IgD-negative memory B cell (primary cell): Measurements from ENCODE around the gene SLC35E1. TPM values are rescaled to one million over a fixed set of nuclear protein-coding genes. Genes with fewer than 3 reads are reported as not detected.
"Not testable (repeated sequence)": the region's sequence is repeated elsewhere in the genome, so short reads cannot be mapped to it uniquely, and the experiment has no call there.

Source experiments
- H3K27ac Mint-ChIP-seq, 3 donors: one replicate each; pipeline ENCODE4 v1.8.0; 2020 to 2022; ENCODE audit warnings: mild to moderate bottlenecking in 3 of 3, mixed read lengths in 3 of 3, moderate library complexity in 1 of 3
- H3K27me3 Mint-ChIP-seq: one replicate; pipeline ENCODE4 v1.8.0; 2021; ENCODE audit warnings: mixed read lengths
- H3K36me3 Mint-ChIP-seq: one replicate; pipeline ENCODE4 v1.8.0; 2020; ENCODE audit warnings: mild to moderate bottlenecking, mixed read lengths
- H3K4me1 Mint-ChIP-seq, 3 donors: one replicate each; pipeline ENCODE4 v1.8.0; 2020 to 2022; ENCODE audit warnings: mixed read lengths in 3 of 3, mild to moderate bottlenecking in 1 of 3
- H3K4me3 Mint-ChIP-seq, 4 donors: one replicate each; pipeline ENCODE4 v1.8.0; 2020 to 2022; ENCODE audit warnings: mild to moderate bottlenecking in 4 of 4, mixed read lengths in 4 of 4, moderate library complexity in 3 of 4
- H3K9me3 Mint-ChIP-seq, 3 donors: one replicate each; pipeline ENCODE4 v1.8.0; 2020 to 2021; ENCODE audit warnings: mixed read lengths in 3 of 3, mild to moderate bottlenecking in 1 of 3
- polyA plus RNA-seq: library from polyadenylated mRNA; unstranded; fragments of 300-500 nt; fragmentation: Illumina TruSeq; gene quantifications from one replicate; pipeline ENCODE4 v1.2.3, GENCODE V29; 2021

The SLC35E1 gene
- polyA plus RNA-seq, 1 donor from 2014 or later: 18.9 TPM

- H3K4me3 Mint-ChIP-seq: no peak overlapping the region
Measured at GRCh38 chr19:16564842-16565241, 7.4 kb downstream of the SLC35E1 start.

DNA sequence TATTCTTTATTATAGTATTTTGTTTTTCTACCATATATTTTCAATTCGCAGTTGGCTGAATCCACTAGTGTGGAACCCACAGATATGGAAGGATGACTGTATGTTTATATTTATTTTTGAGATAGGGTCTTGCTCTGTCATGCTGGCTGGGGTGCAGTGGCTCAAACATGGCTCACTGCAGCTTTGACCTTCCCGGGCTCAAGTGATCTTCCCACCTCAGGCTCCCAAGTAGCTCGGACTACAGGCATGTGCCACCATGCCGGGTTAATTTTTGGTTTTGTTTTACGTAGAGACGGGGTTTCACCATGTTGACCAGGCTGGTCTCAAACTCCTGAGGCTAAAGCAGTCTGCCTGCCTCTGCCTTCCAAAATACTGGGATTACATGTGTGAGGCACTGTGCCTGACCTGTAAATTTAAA lies 9.6 kb downstream of the SLC35E1 start:
- Mint-ChIP-seq H3K36me3 (peaks cover 4% of the 10 kb centered on the region), H3K4me3 (no peak overlapping the region), H3K4me1 (peaks cover 9 to 12% (median 9%) of the 10 kb centered on the region in 3 donors), H3K9me3 (no peaks in the 10 kb centered on the region), H3K27me3 (no peaks in the 10 kb centered on the region), H3K27ac (no peak overlapping the region)

More at GRCh38 chr19:16564842-16565241, 7.4 kb downstream of the SLC35E1 start:
- Mint-ChIP-seq H3K27ac (no peak overlapping the region), H3K36me3 (peaks cover 4% of the 10 kb centered on the region), H3K4me1 (peaks cover 7 to 10% (median 9%) of the 10 kb centered on the region in 3 donors), H3K9me3 (no peaks in the 10 kb centered on the region), H3K27me3 (no peaks in the 10 kb centered on the region)

DNA sequence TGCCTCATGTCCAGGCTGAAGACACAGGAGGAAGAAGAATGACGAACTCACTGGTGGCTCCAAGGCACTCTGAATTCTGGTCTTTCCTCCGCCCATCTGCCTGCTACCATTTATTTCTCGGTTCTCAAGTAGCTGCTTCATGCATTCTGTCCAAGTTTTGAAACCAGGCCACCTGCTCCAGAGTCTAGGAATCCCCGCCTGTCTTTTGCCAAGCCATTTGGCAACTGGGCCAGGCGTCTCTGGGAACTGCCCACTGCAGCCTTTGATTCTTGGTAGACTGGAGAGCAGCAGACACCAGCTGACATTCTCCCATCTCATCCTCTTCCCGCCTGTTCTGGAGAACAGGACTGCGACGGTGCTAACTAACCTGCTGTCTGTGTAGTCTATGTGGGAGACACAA lies 10.8 kb downstream of the SLC35E1 start:
- H3K4me3 Mint-ChIP-seq: no peak overlapping the region
- H3K36me3 Mint-ChIP-seq: peaks cover 4% of the 10 kb centered on the region
- H3K9me3 Mint-ChIP-seq: no peaks in the 10 kb centered on the region
- H3K27me3 Mint-ChIP-seq: no peaks in the 10 kb centered on the region
- H3K27ac Mint-ChIP-seq: no peak overlapping the region
- H3K4me1 Mint-ChIP-seq: peaks cover 7 to 8% (median 8%) of the 10 kb centered on the region in 3 donors

- Mint-ChIP-seq H3K4me3 (no peak overlapping the region), H3K36me3 (peaks cover 4% of the 10 kb centered on the region), H3K4me1 (peaks cover 2 to 5% (median 4%) of the 10 kb centered on the region in 3 donors), H3K27me3 (no peaks in the 10 kb centered on the region), H3K9me3 (no peaks in the 10 kb centered on the region), H3K27ac (peak overlapping the region; percentile 39 to 85 (median 59))
Measured at GRCh38 chr19:16559780-16560276, 12.4 kb downstream of the SLC35E1 start.

- peaks cover 3% of the 10 kb centered on the region for H3K36me3 Mint-ChIP-seq
- H3K9me3 Mint-ChIP-seq: no peaks in the 10 kb centered on the region
- H3K27ac Mint-ChIP-seq: peak overlapping the region in 1 of 3 donors; percentile 53
- no peak overlapping the region for H3K4me3 Mint-ChIP-seq
- H3K27me3 Mint-ChIP-seq: no peaks in the 10 kb centered on the region
- H3K4me1 Mint-ChIP-seq: peaks cover 4 to 7% (median 4%) of the 10 kb centered on the region in 3 donors
Measured at GRCh38 chr19:16554776-16555175, 17.4 kb downstream of the SLC35E1 start.

GRCh38 chr19:16551902-16552301 lies 20.3 kb downstream of the SLC35E1 start:
- not testable (repeated sequence) for H3K27me3 Mint-ChIP-seq, H3K4me3 Mint-ChIP-seq, H3K9me3 Mint-ChIP-seq, H3K27ac Mint-ChIP-seq, H3K36me3 Mint-ChIP-seq, H3K4me1 Mint-ChIP-seq

- H3K36me3 Mint-ChIP-seq: peaks cover 1% of the 10 kb centered on the region
- peaks cover 10 to 19% (median 11%) of the 10 kb centered on the region in 3 donors for H3K4me1 Mint-ChIP-seq
- no peaks in the 10 kb centered on the region for H3K9me3 Mint-ChIP-seq
- H3K27ac Mint-ChIP-seq: no peak overlapping the region
- H3K4me3 Mint-ChIP-seq: no peak overlapping the region
- no peaks in the 10 kb centered on the region for H3K27me3 Mint-ChIP-seq
Measured at GRCh38 chr19:16548956-16549355, 23.3 kb downstream of the SLC35E1 start.

DNA sequence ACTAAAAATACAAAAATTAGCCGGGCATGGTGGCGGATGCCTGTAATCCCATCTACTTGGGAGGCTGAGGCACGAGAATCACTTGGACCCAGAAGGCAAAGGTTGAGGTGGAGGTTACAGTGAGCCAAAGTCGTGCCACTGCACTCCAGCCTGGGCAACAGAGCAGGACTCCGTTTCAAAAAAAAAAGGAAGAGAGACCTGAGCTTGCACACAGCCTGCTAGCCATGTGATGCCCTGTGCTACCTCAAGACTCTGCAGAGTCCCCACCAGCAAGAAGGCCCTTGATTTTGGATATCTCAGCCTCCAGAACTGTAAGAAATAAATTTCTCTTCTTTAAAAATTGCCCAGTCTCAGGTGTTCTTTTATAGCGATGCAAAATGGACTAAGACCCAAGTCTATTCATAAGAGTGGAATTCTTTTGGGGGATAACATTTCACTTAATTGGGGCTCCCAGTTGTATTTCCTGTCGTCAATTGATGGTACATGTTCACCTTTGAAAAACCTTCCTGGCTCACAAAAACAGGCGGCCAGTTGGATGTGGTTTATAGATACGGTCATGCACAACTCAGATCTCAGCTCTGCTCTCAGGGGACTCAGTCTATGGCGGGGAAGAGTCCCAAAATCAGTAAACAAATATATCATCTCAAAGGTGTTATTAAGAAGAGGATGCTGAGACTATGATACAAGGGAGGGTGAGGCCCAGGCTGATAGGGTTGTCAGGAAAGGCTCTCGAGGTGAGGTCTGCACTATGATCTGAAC lies 27.6 kb downstream of the SLC35E1 start:
- Mint-ChIP-seq H3K27me3 (no peaks in the 10 kb centered on the region), H3K27ac (peak overlapping the region; percentile 57 to 90 (median 84)), H3K36me3 (peaks cover under 1% of the 10 kb centered on the region), H3K4me1 (peaks cover 19 to 34% (median 28%) of the 10 kb centered on the region in 3 donors), H3K4me3 (peak overlapping the region; percentile 35 to 80 (median 54)), H3K9me3 (no peaks in the 10 kb centered on the region)

GRCh38 chr19:16543734-16544133 lies 28.5 kb downstream of the SLC35E1 start:
- not testable (repeated sequence) for H3K27me3 Mint-ChIP-seq, H3K36me3 Mint-ChIP-seq, H3K9me3 Mint-ChIP-seq
- Mint-ChIP-seq H3K4me3 (peak overlapping the region; percentile 80 to 95 (median 90)), H3K4me1 (peaks cover 19 to 36% (median 32%) of the 10 kb centered on the region in 3 donors), H3K27ac (peak overlapping the region in 2 of 3 donors; percentile 84 to 90)

DNA sequence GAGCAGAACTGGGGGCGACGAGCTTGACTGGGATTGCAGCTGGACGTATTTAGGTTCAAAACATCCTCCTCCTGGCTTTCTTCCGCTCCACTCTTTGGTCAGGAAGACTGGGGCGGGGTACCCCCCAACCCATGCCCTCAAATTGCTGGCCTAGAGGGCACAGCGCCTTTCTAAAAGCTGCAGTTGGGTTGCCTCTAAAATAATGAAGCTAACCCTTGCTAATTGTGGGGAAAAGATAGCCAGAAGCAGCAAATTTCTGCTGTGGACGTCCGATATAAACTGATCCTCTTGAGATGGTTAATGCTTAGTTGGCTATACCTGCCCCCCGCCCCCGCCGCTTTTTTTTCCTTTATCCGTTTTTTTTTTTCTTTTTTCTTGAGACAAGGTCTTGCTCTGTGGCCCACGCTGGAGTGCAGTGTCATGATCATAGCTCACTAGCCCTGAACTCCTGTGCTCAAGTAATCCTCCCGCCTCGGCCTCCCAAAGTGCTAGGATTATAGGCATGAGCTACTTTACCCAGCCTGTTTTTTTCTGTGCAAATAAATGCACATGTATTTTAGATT lies 29.2 kb downstream of the SLC35E1 start:
- no peaks in the 10 kb centered on the region for H3K27me3 Mint-ChIP-seq
- H3K36me3 Mint-ChIP-seq: peaks cover 4% of the 10 kb centered on the region
- H3K9me3 Mint-ChIP-seq: no peaks in the 10 kb centered on the region
- peak overlapping the region; percentile 80 to 95 (median 90) for H3K4me3 Mint-ChIP-seq
- H3K27ac Mint-ChIP-seq: peak overlapping the region; percentile 84 to 92 (median 90)
- peaks cover 19 to 42% (median 37%) of the 10 kb centered on the region in 3 donors for H3K4me1 Mint-ChIP-seq

- peaks cover 19 to 45% (median 43%) of the 10 kb centered on the region in 3 donors for H3K4me1 Mint-ChIP-seq
- peak within 1 kb of the TSS; percentile 80 to 95 (median 90) for H3K4me3 Mint-ChIP-seq
- H3K36me3 Mint-ChIP-seq: peaks cover 4% of the 10 kb centered on the region
- no peaks in the 10 kb centered on the region for H3K9me3 Mint-ChIP-seq
- H3K27me3 Mint-ChIP-seq: no peaks in the 10 kb centered on the region
- H3K27ac Mint-ChIP-seq: peak within 1 kb of the TSS; percentile 84 to 92 (median 90)
Measured at GRCh38 chr19:16542045-16542909, 29.9 kb downstream of the SLC35E1 start, which contains the start of gene CHERP. TSS of gene CHERP (minus strand) at chr19:16542437. CDS start at chr19:16542378, 59 bp downstream.

GRCh38 chr19:16541526-16542044 lies 30.6 kb downstream of the SLC35E1 start:
- Mint-ChIP-seq H3K27me3 (no peaks in the 10 kb centered on the region), H3K9me3 (no peaks in the 10 kb centered on the region), H3K4me1 (peaks cover 19 to 46% (median 44%) of the 10 kb centered on the region in 3 donors), H3K36me3 (peaks cover 4% of the 10 kb centered on the region), H3K4me3 (peak overlapping the region; percentile 80 to 95 (median 90)), H3K27ac (peak overlapping the region; percentile 76 to 84 (median 82))

DNA sequence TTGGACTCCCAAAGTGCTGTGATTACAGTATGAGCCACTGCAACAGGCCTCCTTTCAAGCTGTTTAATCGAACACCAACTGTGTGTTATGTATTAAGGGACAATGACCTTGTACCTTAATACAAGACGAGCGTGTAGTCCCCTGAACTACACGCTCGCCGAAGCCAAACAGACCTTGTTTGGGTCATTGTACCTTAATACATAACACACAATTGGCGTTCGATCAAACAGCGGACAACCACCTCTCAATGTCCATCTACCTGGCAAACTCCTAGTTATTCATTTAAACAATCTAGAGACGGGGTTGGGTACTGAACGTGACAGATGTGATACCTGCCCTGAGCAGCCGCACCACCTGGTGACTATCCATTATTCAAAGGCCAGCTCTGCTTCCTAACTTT lies 31.3 kb downstream of the SLC35E1 start:
- Mint-ChIP-seq H3K4me3 (peak overlapping the region; percentile 80 to 95 (median 90)), H3K4me1 (peaks cover 19 to 45% (median 44%) of the 10 kb centered on the region in 3 donors), H3K27me3 (no peaks in the 10 kb centered on the region), H3K27ac (peak overlapping the region in 2 of 3 donors; percentile 82 to 84), H3K9me3 (no peaks in the 10 kb centered on the region), H3K36me3 (peaks cover 4% of the 10 kb centered on the region)

DNA sequence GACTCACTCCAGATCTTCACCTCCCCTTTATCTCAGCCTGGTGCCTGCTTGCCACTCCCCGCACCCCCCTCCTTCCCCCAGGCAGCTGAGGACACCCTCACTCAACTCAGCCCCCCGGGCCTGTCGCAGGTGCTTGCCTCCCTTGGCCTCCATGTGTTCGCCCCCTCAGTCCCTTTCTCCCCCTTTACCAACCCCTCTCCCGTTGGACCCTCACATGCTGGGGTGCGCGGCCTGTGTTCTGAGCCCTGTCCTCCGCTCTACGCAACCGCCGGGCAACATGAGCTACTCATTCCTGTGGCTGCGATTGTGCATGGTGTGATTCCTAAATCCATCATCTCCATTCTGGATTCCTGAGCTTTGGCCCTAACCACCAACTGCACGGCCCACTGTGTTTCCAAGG lies 35.1 kb downstream of the SLC35E1 start:
- peaks cover 4% of the 10 kb centered on the region for H3K36me3 Mint-ChIP-seq

More for the DNA sequence above, 35.1 kb downstream of the SLC35E1 start:
- H3K27ac Mint-ChIP-seq: no peak overlapping the region
- H3K9me3 Mint-ChIP-seq: no peaks in the 10 kb centered on the region
- no peaks in the 10 kb centered on the region for H3K27me3 Mint-ChIP-seq
- H3K4me3 Mint-ChIP-seq: no peak overlapping the region
- peaks cover 9 to 28% (median 23%) of the 10 kb centered on the region in 3 donors for H3K4me1 Mint-ChIP-seq
